GM23338 (cell line): ENCODE measurements around the gene SNTG2. TPM values are rescaled to one million over a fixed set of nuclear protein-coding genes. Genes with fewer than 3 reads are reported as not detected.

Experiments
- ATAC-seq: fragments of 200-7000 bp; cut with Tn5 transposase; 3 replicates; pipeline ENCODE4 v1.9.1; 2020
- DNase-seq: peaks from one replicate; pipeline ENCODE4 v3.0.0-alpha.2; 2015; ENCODE audit warnings: low spot score
- H2AFZ ChIP-seq: fragments of 200-600 bp; sonication (generic); 2 replicates; pipeline ENCODE4 v1.8.0; 2016; ENCODE audit warnings: antibody characterized with exemption, mild to moderate bottlenecking, moderate library complexity
- H3F3A ChIP-seq: fragments of 200-600 bp; sonication (generic); replicated peaks from 2 replicates; pipeline ENCODE4 v1.8.0; 2017; ENCODE audit warnings: antibody characterized with exemption, mixed run types, low read depth
- H3K27ac ChIP-seq: fragments of 200-600 bp; sonication (generic); 2 replicates; pipeline ENCODE4 v1.6.1; 2016; ENCODE audit warnings: low read depth
- H3K27me3 ChIP-seq: fragments of 200-600 bp; sonication (generic); 2 replicates; pipeline ENCODE4 v1.8.0; 2016; ENCODE audit warnings: mild to moderate bottlenecking, mixed run types, moderate library complexity; ENCODE audit not compliant: insufficient read depth
- H3K36me3 ChIP-seq: fragments of 200-600 bp; sonication (generic); 2 replicates; pipeline ENCODE4 v1.8.0; 2016; ENCODE audit warnings: mild to moderate bottlenecking; ENCODE audit not compliant: insufficient read depth
- H3K4me1 ChIP-seq: fragments of 200-600 bp; sonication (generic); 2 replicates; pipeline ENCODE4 v1.8.0; 2016; ENCODE audit warnings: mild to moderate bottlenecking, moderate library complexity; ENCODE audit not compliant: insufficient read depth
- H3K4me2 ChIP-seq: fragments of 200-600 bp; sonication (generic); 2 replicates; pipeline ENCODE4 v1.7.1; 2017; ENCODE audit warnings: mixed run types
- H3K4me3 ChIP-seq: fragments of 200-600 bp; sonication (generic); 2 replicates; pipeline ENCODE4 v1.6.1; 2016; ENCODE audit warnings: mixed run types
- H3K79me2 ChIP-seq: fragments of 200-600 bp; sonication (generic); replicated peaks from 2 replicates; pipeline ENCODE4 v1.8.0; 2017; ENCODE audit warnings: mild to moderate bottlenecking; ENCODE audit not compliant: insufficient read depth
- H3K9me2 ChIP-seq: fragments of 200-600 bp; sonication (generic); 2 replicates; pipeline ENCODE4 v1.8.0; 2017; ENCODE audit not compliant: insufficient read depth
- H4K20me1 ChIP-seq: fragments of 200-600 bp; sonication (generic); replicated peaks from 2 replicates; pipeline ENCODE4 v1.8.0; 2017; ENCODE audit warnings: mild to moderate bottlenecking; ENCODE audit not compliant: insufficient read depth
- H3K27ac Mint-ChIP-seq: 2 replicates; pipeline ENCODE4 v1.8.0; 2020; ENCODE audit warnings: inconsistent platforms, mild to moderate bottlenecking, moderate library complexity, mixed read lengths
- H3K27me3 Mint-ChIP-seq: 3 replicates; pipeline ENCODE4 v1.8.0; 2022; ENCODE audit warnings: low read depth, mild to moderate bottlenecking, moderate library complexity, mixed read lengths, inconsistent platforms; ENCODE audit not compliant: insufficient read depth, poor library complexity
- H3K36me3 Mint-ChIP-seq: 3 replicates; pipeline ENCODE4 v1.8.0; 2021; ENCODE audit warnings: low read depth, mild to moderate bottlenecking, inconsistent platforms, moderate library complexity, mixed read lengths
- H3K4me1 Mint-ChIP-seq: 3 replicates; pipeline ENCODE4 v1.8.0; 2020; ENCODE audit warnings: mild to moderate bottlenecking, inconsistent platforms, mixed read lengths
- H3K4me3 Mint-ChIP-seq: 3 replicates; pipeline ENCODE4 v1.8.0; 2021; ENCODE audit warnings: moderate library complexity, mild to moderate bottlenecking, inconsistent platforms, mixed read lengths
- H3K9me3 Mint-ChIP-seq: 3 replicates; pipeline ENCODE4 v1.8.0; 2020; ENCODE audit warnings: moderate library complexity, mild to moderate bottlenecking, inconsistent platforms, mixed read lengths
- CREB1 ChIP-seq: fragments of 250-450 bp; sonication (Bioruptor Pico); IDR thresholded peaks from 2 replicates; pipeline ENCODE4 v1.5.0; 2020; ENCODE audit warnings: low read depth, mild to moderate bottlenecking, moderate library complexity
- CTCF ChIP-seq, 2 experiments: fragments of 200-600 bp in 1 of 2; sonication (generic) in 1 of 2; conservative IDR thresholded peaks; 2 replicates each; pipeline versions ENCODE4 v1.5.1 to v1.6.1; 2016 to 2017; ENCODE audit warnings: antibody characterized with exemption in 2 of 2, low read depth in 2 of 2, mild to moderate bottlenecking in 2 of 2, moderate library complexity in 1 of 2
- EZH2 ChIP-seq: fragments of 200-600 bp; sonication (generic); IDR thresholded peaks from one replicate; pipeline ENCODE4 v1.8.0; 2017; ENCODE audit warnings: antibody characterized with exemption, mild to moderate bottlenecking, low read depth; ENCODE audit not compliant: unreplicated experiment
- EZH2phosphoT487 ChIP-seq: fragments of 200-600 bp; sonication (generic); IDR thresholded peaks from one replicate; pipeline ENCODE4 v1.8.1; 2018; ENCODE audit warnings: antibody characterized with exemption; ENCODE audit not compliant: unreplicated experiment
- JUNB ChIP-seq: IDR thresholded peaks from one replicate; pipeline ENCODE4 v1.6.1; 2016; ENCODE audit warnings: antibody characterized with exemption; ENCODE audit not compliant: unreplicated experiment
- NANOG ChIP-seq: IDR thresholded peaks from 2 replicates; pipeline ENCODE4 v1.6.1; 2016; ENCODE audit warnings: antibody characterized with exemption, borderline replicate concordance
- POLR2AphosphoS5 ChIP-seq: IDR thresholded peaks from 2 replicates; pipeline ENCODE4 v1.6.1; 2016; ENCODE audit warnings: antibody characterized with exemption, low read depth
- REST ChIP-seq: IDR thresholded peaks from one replicate; pipeline ENCODE4 v1.6.1; 2018; ENCODE audit warnings: antibody characterized with exemption; ENCODE audit not compliant: unreplicated experiment
- STAT1 ChIP-seq: IDR thresholded peaks from one replicate; pipeline ENCODE4 v1.6.1; 2016; ENCODE audit warnings: antibody characterized with exemption; ENCODE audit not compliant: unreplicated experiment
- ZNF114 ChIP-seq: fragments of 250-450 bp; sonication (Bioruptor Pico); IDR thresholded peaks from 2 replicates; pipeline ENCODE4 v1.5.0; 2020; ENCODE audit warnings: mild to moderate bottlenecking, moderate library complexity
- ZNF331 ChIP-seq: fragments of 250-450 bp; sonication (Bioruptor Pico); IDR thresholded peaks from 2 replicates; pipeline ENCODE4 v1.5.0; 2020; ENCODE audit warnings: low read depth, mild to moderate bottlenecking, moderate library complexity
- polyA plus RNA-seq: library from polyadenylated mRNA; unstranded; fragments of >200 nt; fragmentation: Nextera tagmentation; extraction: Ambion mirVana; gene quantifications from 2 replicates; pipeline ENCODE4 v1.2.1, GENCODE V29; 2016
- total RNA-seq: library from RNA; depleted of rRNA; stranded (reverse); fragments of >200 nt; shearing (Covaris generic); gene quantifications from 2 replicates; pipeline ENCODE4 v1.2.3, GENCODE V29; 2014
- TF ChIP-seq, protein P1 (sequence below): IDR thresholded peaks from 2 replicates; pipeline ENCODE4 v1.6.1; 2016; ENCODE audit warnings: antibody characterized with exemption

SNTG2 gene
- total and polyA plus RNA-seq, 2 experiments from 2014 or later, result 27.5 to 60.4 TPM

- TF ChIP-seq, protein P1, sequence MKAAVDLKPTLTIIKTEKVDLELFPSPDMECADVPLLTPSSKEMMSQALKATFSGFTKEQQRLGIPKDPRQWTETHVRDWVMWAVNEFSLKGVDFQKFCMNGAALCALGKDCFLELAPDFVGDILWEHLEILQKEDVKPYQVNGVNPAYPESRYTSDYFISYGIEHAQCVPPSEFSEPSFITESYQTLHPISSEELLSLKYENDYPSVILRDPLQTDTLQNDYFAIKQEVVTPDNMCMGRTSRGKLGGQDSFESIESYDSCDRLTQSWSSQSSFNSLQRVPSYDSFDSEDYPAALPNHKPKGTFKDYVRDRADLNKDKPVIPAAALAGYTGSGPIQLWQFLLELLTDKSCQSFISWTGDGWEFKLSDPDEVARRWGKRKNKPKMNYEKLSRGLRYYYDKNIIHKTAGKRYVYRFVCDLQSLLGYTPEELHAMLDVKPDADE, result no peak
- no peak for TF ChIP-seq STAT1
- no peak for TF ChIP-seq CTCF (conservative IDR thresholded peaks at IDR 0.05; ENCODE audit: low read depth in 2 of 2)
- TF ChIP-seq POLR2AphosphoS5, result no peak
- no peak for TF ChIP-seq JUNB
- TF ChIP-seq CREB1 (CRISPR knock-in tag), result no peak
- no peak for TF ChIP-seq ZNF114 (CRISPR knock-in tag)
Measured at GRCh38 chr2:910698-911097, 40.0 kb upstream of the SNTG2 start (continued).

DNA sequence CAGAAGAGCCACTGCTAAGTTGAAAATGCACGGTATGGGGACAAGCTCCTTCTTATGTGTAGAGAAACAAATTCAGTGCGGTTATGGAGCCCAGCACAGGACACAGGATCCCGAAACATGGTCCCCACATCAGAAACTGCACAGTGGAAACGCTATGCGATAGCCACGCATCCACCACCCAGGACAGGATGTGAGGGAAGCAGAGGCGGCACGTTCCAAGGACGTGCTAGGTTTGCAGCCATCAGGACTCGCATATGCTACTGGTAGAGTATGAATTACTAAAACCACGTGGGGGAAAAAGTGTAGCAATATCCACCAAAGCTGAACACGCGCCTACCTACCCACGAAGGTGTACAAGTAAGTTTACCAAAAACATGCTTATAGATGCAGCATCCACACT is 34.7 kb upstream of the SNTG2 start:
- Histone ChIP-seq H3K4me3 (no peak overlapping the region), H3K27me3 (no peaks in the 10 kb centered on the region), H3K79me2 (no peaks in the 10 kb centered on the region), H2AFZ (no peak overlapping the region), H3F3A (no peaks in the 10 kb centered on the region), H3K9me2 (peaks cover 6% of the 10 kb centered on the region; the same call in 1 of the 2 replicates), H4K20me1 (no peaks in the 10 kb centered on the region), H3K27ac (no peak overlapping the region), H3K4me1 (no peaks in the 10 kb centered on the region), H3K36me3 (no peaks in the 10 kb centered on the region), H3K4me2 (no peak overlapping the region)
- Mint-ChIP-seq H3K36me3 (no peaks in the 10 kb centered on the region), H3K4me3 (no peak overlapping the region), H3K4me1 (no peaks in the 10 kb centered on the region), H3K27me3 (peaks cover 3% of the 10 kb centered on the region), H3K27ac (no peak overlapping the region), H3K9me3 (peaks cover 3% of the 10 kb centered on the region; the same call in 1 of the 3 replicates)
- ATAC-seq (no peak), DNase-seq (no peak)
- TF ChIP-seq JUNB, result no peak
- no peak for TF ChIP-seq NANOG
- TF ChIP-seq CREB1 (CRISPR knock-in tag), result no peak
- no peak for TF ChIP-seq STAT1
- TF ChIP-seq CTCF (conservative IDR thresholded peaks at IDR 0.05; ENCODE audit: low read depth in 2 of 2), result no peak
- TF ChIP-seq ZNF114 (CRISPR knock-in tag), result no peak
- no peak for TF ChIP-seq EZH2
- no peak for TF ChIP-seq ZNF331
- no peak for TF ChIP-seq EZH2phosphoT487
- no peak for TF ChIP-seq REST
- TF ChIP-seq POLR2AphosphoS5, result no peak
- TF ChIP-seq, protein P1, result no peak
